Stimulated activated naive B cell treated with anti-CD40 and anti-IgM and Interleukin-4, amounts not matched to agents 10 μg/mL and 1 μg/mL and 100 μg/mL, for 72 hours (primary cell): ENCODE measurements around the gene SRRD.

Experiments used
- ATAC-seq, 2 donors: fragments of 150-1000 bp; cut with Tn5 transposase; replicated peaks; 2 replicates each; pipeline ENCODE4 v1.10.0; 2021; ENCODE audit warnings: moderate library complexity in 1 of 2
- DNase-seq: peaks from one replicate; pipeline ENCODE4 v3.0.0; 2021
- H3K27ac Mint-ChIP-seq: one replicate; pipeline ENCODE4 v1.8.0; 2022; ENCODE audit warnings: mild to moderate bottlenecking, mixed read lengths
- H3K27me3 Mint-ChIP-seq, 2 donors: one replicate each; pipeline ENCODE4 v1.8.0; 2022; ENCODE audit warnings: mixed read lengths in 2 of 2
- H3K36me3 Mint-ChIP-seq, 2 donors: one replicate each; pipeline ENCODE4 v1.8.0; 2022; ENCODE audit warnings: mixed read lengths in 2 of 2, mild to moderate bottlenecking in 1 of 2
- H3K4me1 Mint-ChIP-seq, 2 donors: one replicate each; pipeline ENCODE4 v1.8.0; 2022; ENCODE audit warnings: mixed read lengths in 2 of 2, mild to moderate bottlenecking in 1 of 2
- H3K4me3 Mint-ChIP-seq, 2 donors: one replicate each; pipeline ENCODE4 v1.8.0; 2022; ENCODE audit warnings: mild to moderate bottlenecking in 2 of 2, mixed read lengths in 2 of 2, moderate library complexity in 1 of 2
- H3K9me3 Mint-ChIP-seq, 2 donors: one replicate each; pipeline ENCODE4 v1.8.0; 2022; ENCODE audit warnings: mixed read lengths in 2 of 2, mild to moderate bottlenecking in 1 of 2

SRRD gene

GRCh38 chr22:26463688-26464087 is 20.0 kb upstream of the SRRD start:
- no peak for DNase-seq
- H3K9me3 Mint-ChIP-seq: no peaks in the 10 kb centered on the region
- no peak overlapping the region for H3K4me3 Mint-ChIP-seq
- H3K27me3 Mint-ChIP-seq: no peaks in the 10 kb centered on the region
- peaks cover 23 to 45% of the 10 kb centered on the region in 2 donors for H3K36me3 Mint-ChIP-seq
- ATAC-seq: no peak
- H3K27ac Mint-ChIP-seq: peak overlapping the region; percentile 59
- H3K4me1 Mint-ChIP-seq: peaks cover 2 to 5% of the 10 kb centered on the region in 2 donors

- peaks cover 30 to 51% of the 10 kb centered on the region in 2 donors for H3K36me3 Mint-ChIP-seq
- ATAC-seq (no peak), DNase-seq (no peak)
- H3K9me3 Mint-ChIP-seq: no peaks in the 10 kb centered on the region
- H3K4me3 Mint-ChIP-seq: no peak overlapping the region
- H3K4me1 Mint-ChIP-seq: peaks cover 2 to 5% of the 10 kb centered on the region in 2 donors
- H3K27me3 Mint-ChIP-seq: no peaks in the 10 kb centered on the region
- H3K27ac Mint-ChIP-seq: no peak overlapping the region
Measured at GRCh38 chr22:26464312-26464711, 19.4 kb upstream of the SRRD start.

- Mint-ChIP-seq H3K4me1 (peaks cover 2 to 5% of the 10 kb centered on the region in 2 donors), H3K36me3 (peaks cover 39 to 52% of the 10 kb centered on the region in 2 donors), H3K27me3 (no peaks in the 10 kb centered on the region), H3K9me3 (no peaks in the 10 kb centered on the region), H3K4me3 (no peak overlapping the region), H3K27ac (no peak overlapping the region)
- ATAC-seq (no peak), DNase-seq (no peak)
Measured at GRCh38 chr22:26466196-26466595, 17.5 kb upstream of the SRRD start.

GRCh38 chr22:26470807-26471206 is 12.9 kb upstream of the SRRD start:
- no peak for ATAC-seq
- Mint-ChIP-seq H3K27ac (no peak overlapping the region), H3K9me3 (no peaks in the 10 kb centered on the region), H3K36me3 (peaks cover 21 to 52% of the 10 kb centered on the region in 2 donors), H3K4me1 (peaks cover 0 to 5% of the 10 kb centered on the region in 2 donors), H3K27me3 (no peaks in the 10 kb centered on the region), H3K4me3 (no peak overlapping the region)
- no peak for DNase-seq

GRCh38 chr22:26471522-26471921 is 12.2 kb upstream of the SRRD start:
- DNase-seq (no peak), ATAC-seq (no peak)
- H3K36me3 Mint-ChIP-seq: peaks cover 19 to 47% of the 10 kb centered on the region in 2 donors
- no peak overlapping the region for H3K4me3 Mint-ChIP-seq
- H3K27me3 Mint-ChIP-seq: no peaks in the 10 kb centered on the region
- H3K27ac Mint-ChIP-seq: no peak overlapping the region
- peaks cover under 1 to 6% of the 10 kb centered on the region in 2 donors for H3K4me1 Mint-ChIP-seq
- no peaks in the 10 kb centered on the region for H3K9me3 Mint-ChIP-seq

- peaks cover 24 to 47% of the 10 kb centered on the region in 2 donors for H3K36me3 Mint-ChIP-seq
- H3K27ac Mint-ChIP-seq: no peak overlapping the region
Measured at GRCh38 chr22:26474682-26475081, 9.0 kb upstream of the SRRD start.

GRCh38 chr22:26476705-26477340 is 6.9 kb upstream of the SRRD start:
- DNase-seq: no peak
- Mint-ChIP-seq H3K4me1 (peaks cover 35 to 52% of the 10 kb centered on the region in 2 donors), H3K4me3 (no peak overlapping the region), H3K27me3 (no peaks in the 10 kb centered on the region), H3K9me3 (no peaks in the 10 kb centered on the region), H3K36me3 (peaks cover 18 to 53% of the 10 kb centered on the region in 2 donors), H3K27ac (no peak overlapping the region)
- ATAC-seq: no peak

More at GRCh38 chr22:26474682-26475081, 9.0 kb upstream of the SRRD start:
- Mint-ChIP-seq H3K4me1 (peaks cover 18 to 31% of the 10 kb centered on the region in 2 donors), H3K27me3 (no peaks in the 10 kb centered on the region), H3K4me3 (no peak overlapping the region), H3K9me3 (no peaks in the 10 kb centered on the region)
- DNase-seq (no peak), ATAC-seq (peak in 1 of 2 donors; percentile 39)

- Mint-ChIP-seq H3K36me3 (peaks cover 18 to 51% of the 10 kb centered on the region in 2 donors), H3K4me3 (peak overlapping the region in 1 of 2 donors; percentile 70), H3K27ac (no peak overlapping the region), H3K9me3 (no peaks in the 10 kb centered on the region), H3K27me3 (no peaks in the 10 kb centered on the region), H3K4me1 (peaks cover 40 to 57% of the 10 kb centered on the region in 2 donors)
- no peak for ATAC-seq
- DNase-seq: no peak
Measured at GRCh38 chr22:26477341-26477731, 6.3 kb upstream of the SRRD start.

GRCh38 chr22:26479043-26479791 is 4.5 kb upstream of the SRRD start:
- ATAC-seq (no peak), DNase-seq (no peak)
- Mint-ChIP-seq H3K4me3 (peak overlapping the region; percentile 72 to 84), H3K36me3 (peaks cover 18 to 39% of the 10 kb centered on the region in 2 donors), H3K9me3 (no peaks in the 10 kb centered on the region), H3K27ac (peak overlapping the region; percentile 70), H3K4me1 (peaks cover 50 to 67% of the 10 kb centered on the region in 2 donors), H3K27me3 (no peaks in the 10 kb centered on the region)

- H3K27ac Mint-ChIP-seq: peak overlapping the region; percentile 70
- peaks cover 18 to 36% of the 10 kb centered on the region in 2 donors for H3K36me3 Mint-ChIP-seq
- ATAC-seq (peak; percentile 13 to 17), DNase-seq (no peak)
- peaks cover 53 to 64% of the 10 kb centered on the region in 2 donors for H3K4me1 Mint-ChIP-seq
- peak overlapping the region; percentile 72 to 84 for H3K4me3 Mint-ChIP-seq
- no peaks in the 10 kb centered on the region for H3K9me3 Mint-ChIP-seq
- H3K27me3 Mint-ChIP-seq: no peaks in the 10 kb centered on the region
Measured at GRCh38 chr22:26479792-26480610, 3.7 kb upstream of the SRRD start.

GRCh38 chr22:26480611-26480932 is 3.1 kb upstream of the SRRD start:
- H3K9me3 Mint-ChIP-seq: no peaks in the 10 kb centered on the region
- H3K4me1 Mint-ChIP-seq: peaks cover 58 to 70% of the 10 kb centered on the region in 2 donors
- peak overlapping the region; percentile 69 for H3K27ac Mint-ChIP-seq
- H3K36me3 Mint-ChIP-seq: peaks cover 18 to 35% of the 10 kb centered on the region in 2 donors
- H3K4me3 Mint-ChIP-seq: peak overlapping the region; percentile 32 to 46
- ATAC-seq (no peak), DNase-seq (no peak)
- H3K27me3 Mint-ChIP-seq: no peaks in the 10 kb centered on the region

GRCh38 chr22:26481112-26481693 is 2.5 kb upstream of the SRRD start:
- peaks cover 61 to 76% of the 10 kb centered on the region in 2 donors for H3K4me1 Mint-ChIP-seq
- H3K27ac Mint-ChIP-seq: peak overlapping the region; percentile 96
- H3K4me3 Mint-ChIP-seq: peak overlapping the region; percentile 46 to 69
- ATAC-seq (no peak), DNase-seq (no peak)
- no peaks in the 10 kb centered on the region for H3K27me3 Mint-ChIP-seq
- H3K36me3 Mint-ChIP-seq: peaks cover 20 to 36% of the 10 kb centered on the region in 2 donors
- no peaks in the 10 kb centered on the region for H3K9me3 Mint-ChIP-seq

- peak; percentile 19 for DNase-seq
- Mint-ChIP-seq H3K4me1 (peaks cover 61 to 76% of the 10 kb centered on the region in 2 donors), H3K27ac (peak overlapping the region; percentile 96), H3K36me3 (peaks cover 20 to 35% of the 10 kb centered on the region in 2 donors), H3K27me3 (no peaks in the 10 kb centered on the region), H3K9me3 (no peaks in the 10 kb centered on the region), H3K4me3 (peak overlapping the region; percentile 92 to 98)
- ATAC-seq: peak; percentile 25 to 35
Measured at GRCh38 chr22:26481694-26482093, 2.0 kb upstream of the SRRD start.

GRCh38 chr22:26482161-26482560 is 1.5 kb upstream of the SRRD start:
- Mint-ChIP-seq H3K4me1 (peaks cover 59 to 73% of the 10 kb centered on the region in 2 donors), H3K27ac (peak overlapping the region; percentile 96), H3K4me3 (peak overlapping the region; percentile 92 to 98), H3K9me3 (no peaks in the 10 kb centered on the region), H3K36me3 (peaks cover 16 to 31% of the 10 kb centered on the region in 2 donors), H3K27me3 (no peaks in the 10 kb centered on the region)
- DNase-seq (no peak), ATAC-seq (no peak)
